Activated CD8-positive, alpha-beta memory T cell treated with anti-CD3 and anti-CD28 coated beads, Interleukin-2, amount 50 U/mL, for 4 hours (primary cell): ENCODE results near the gene PLXNA1.

ENCODE experiments used
- DNase-seq: peaks from one replicate; pipeline ENCODE4 v3.0.0-alpha.2; 2020

Gene PLXNA1

GRCh38 chr3:126968391-126969390 is 14.2 kb upstream of the PLXNA1 start:
- DNase-seq = no peak

DNA sequence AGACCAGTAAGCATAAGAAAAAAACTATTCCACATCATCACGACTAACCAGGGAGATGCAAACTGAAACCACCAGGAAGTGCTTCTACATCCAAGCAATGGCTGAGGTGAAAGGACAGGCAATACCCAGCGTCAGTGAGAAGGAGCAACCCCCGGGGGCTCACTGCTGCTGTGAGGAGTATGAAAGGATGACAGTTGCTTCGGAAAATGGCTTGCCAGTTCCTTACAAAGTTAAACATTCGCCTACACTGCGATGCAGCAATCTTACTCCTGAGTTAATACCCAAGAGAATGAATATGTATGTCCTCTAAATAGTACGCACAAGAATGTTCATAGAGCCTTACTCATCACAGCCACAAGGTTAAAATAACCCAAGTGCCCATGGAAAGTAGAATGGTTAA is 13.3 kb upstream of the PLXNA1 start:
- DNase-seq = no peak

DNA sequence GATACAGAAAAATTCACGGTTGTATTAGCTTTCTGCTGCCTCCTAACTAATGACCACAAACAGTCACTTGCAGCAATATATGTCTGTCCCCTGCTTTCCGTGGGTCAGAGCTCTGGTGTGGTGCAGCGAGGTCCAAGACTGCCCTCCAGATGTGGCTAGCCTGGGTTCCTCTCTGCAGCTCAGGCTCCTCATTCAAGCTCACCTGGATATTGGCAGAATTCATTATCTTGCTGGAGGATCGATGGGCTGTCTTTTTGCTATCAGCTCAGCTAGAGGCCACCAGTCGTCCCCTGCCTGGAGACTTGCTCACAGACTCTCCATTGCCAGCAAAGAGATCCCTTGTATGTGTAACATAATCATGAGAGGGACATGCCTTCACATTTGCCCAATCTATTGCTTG is 12.8 kb upstream of the PLXNA1 start:
- no peak for DNase-seq

GRCh38 chr3:126970921-126971320 is 12.0 kb upstream of the PLXNA1 start:
- DNase-seq = no peak

- DNase-seq = no peak
Measured at GRCh38 chr3:126971891-126972351, 11.0 kb upstream of the PLXNA1 start.

DNA sequence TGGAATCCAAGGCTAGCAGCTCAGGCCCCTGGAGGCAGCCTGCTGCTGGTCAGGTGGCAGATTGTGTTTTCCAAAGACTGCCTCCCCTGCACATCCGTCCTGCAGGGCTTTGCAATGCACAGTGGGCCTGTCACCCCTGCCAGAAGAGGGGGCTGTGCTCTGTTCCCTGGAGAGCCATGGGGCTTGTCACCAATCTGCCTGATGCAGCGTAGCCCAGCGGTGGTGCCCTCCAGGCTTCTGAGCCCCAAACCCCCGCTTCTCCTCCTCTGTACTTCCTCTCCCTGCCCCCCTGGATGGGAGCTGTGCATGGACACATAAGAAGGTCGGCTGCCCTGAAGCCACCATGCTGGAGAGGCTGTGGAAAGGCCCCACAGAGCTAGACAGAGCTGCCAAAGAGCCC is 10.0 kb upstream of the PLXNA1 start:
- DNase-seq = no peak

DNA sequence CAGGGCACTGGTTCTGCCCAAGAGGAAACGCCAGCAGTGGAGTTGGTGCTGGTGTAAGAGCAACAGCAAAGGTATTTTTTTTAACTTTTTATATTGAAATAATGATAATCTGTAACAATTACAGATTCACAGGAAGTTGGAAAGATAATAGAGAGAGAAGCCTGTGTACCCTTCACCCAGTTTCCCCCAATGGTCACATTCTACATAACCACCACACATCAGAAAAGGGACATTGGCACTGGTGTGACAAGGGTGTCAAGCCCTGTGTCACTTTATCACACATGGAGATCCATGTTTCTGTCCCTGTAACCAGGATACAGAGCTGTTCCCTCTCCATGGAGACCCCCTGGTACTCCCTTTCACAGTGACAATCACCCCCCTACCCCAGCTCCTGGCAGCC is 9.1 kb upstream of the PLXNA1 start:
- no peak for DNase-seq

- DNase-seq = no peak
Measured at GRCh38 chr3:126974756-126975155, 8.2 kb upstream of the PLXNA1 start.

- DNase-seq = no peak
Measured at GRCh38 chr3:126976906-126977305, 6.0 kb upstream of the PLXNA1 start.

GRCh38 chr3:126977821-126978220 is 5.1 kb upstream of the PLXNA1 start:
- no peak for DNase-seq

DNA sequence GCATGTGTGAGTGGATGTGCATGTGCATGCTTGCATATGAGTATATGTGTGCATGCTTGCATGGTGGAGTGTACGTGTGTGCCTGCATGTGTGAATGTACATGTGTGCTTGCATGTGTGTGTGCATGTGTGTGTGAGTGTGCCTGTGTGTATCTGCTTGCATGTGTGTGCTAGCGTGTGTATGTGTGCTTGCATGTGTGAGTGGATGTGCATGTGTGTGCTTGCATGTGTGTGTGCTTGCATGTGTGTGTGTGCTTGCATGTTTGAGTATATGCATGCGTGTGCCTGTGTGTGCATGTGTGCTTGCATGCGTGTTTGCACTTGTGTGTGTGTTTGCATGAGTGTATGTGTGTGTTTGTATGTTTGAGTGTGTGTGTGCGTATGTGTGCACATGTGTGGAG is 4.6 kb upstream of the PLXNA1 start:
- no peak for DNase-seq

DNA sequence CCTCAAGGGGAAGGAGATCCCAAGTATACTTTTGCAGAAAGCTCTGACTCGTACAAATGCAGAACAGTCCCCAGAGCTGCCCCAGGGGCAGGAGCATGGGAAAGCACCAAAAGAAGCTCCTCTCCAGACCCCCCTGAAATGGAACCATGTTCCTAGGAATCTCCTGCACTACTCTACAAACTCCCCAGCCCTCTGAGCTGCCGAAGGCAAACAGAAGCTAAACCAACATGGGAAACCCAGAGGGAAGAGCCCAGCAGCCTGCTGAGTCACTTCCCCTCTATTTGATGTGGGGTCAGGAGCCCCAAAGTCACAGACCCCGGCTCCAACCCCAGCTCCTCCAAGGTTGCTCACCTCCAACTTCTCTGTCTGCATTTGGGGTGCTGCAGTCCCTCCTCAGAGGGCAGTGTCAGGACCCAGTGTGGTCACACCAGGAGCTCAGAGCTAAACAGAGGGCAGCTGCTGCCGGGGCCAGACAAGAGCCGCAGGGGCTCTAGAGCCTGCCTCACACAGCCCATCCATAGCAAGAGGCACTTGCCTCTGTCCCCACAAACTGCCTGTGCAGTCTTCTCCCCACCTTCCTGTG is 3.8 kb upstream of the PLXNA1 start:
- no peak for DNase-seq

DNA sequence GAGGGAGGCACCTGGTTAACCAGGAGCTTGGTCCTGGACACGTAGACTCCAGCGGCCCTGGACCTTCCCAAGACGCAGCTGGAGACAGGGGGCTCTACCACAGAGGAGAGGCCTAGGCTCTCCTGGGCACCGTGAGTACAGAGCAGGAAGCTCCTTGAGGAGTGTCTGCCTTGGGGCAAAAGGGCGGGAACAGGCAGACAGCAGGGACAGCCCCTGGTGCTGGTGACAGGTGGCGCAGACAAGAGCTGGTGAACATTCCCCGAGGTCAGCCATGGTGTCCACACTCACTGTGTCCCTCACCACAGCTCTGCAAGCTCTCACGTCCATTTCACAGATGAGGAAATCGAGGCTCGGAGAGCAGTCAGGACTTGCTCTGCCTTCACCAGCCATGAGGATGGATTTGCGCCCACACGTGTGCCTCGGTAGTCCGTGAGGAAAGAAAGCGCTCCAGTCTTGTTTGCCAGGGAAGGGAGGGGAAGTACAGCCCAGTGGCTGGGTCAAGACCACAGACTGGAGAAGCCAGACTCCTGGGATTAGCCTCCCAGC is 2.6 kb upstream of the PLXNA1 start:
- DNase-seq = no peak

- DNase-seq = peak; percentile 71
Measured at GRCh38 chr3:126982126-126982470, 817 bp upstream of the PLXNA1 start.

DNA sequence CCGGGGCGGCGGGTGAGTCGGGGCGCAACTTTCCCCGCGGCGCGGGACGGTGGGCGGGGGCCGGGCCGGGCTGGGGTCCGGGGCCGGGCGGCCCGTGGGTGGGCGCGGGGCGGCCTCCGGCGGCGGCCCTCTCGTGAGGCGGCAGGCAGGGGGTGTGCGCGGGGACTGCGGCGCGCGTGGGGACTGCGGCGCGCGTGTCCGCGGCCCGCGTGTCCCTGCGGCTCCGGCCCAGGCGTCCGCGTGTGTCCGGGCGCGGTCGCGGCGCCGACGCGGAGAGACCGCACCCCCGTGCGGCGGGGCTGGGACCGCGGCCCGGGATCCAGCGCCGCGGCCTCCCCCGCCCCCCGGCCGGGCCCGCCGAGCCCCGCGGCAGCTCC is 349 bp downstream of the PLXNA1 start:
- DNase-seq = peak; percentile 30

- peak; percentile 45 for DNase-seq
Measured at GRCh38 chr3:126983653-126984390, 907 bp downstream of the PLXNA1 start.

GRCh38 chr3:126984391-126985131 is 1.6 kb downstream of the PLXNA1 start:
- DNase-seq = no peak

GRCh38 chr3:126985132-126985985 is 2.4 kb downstream of the PLXNA1 start:
- no peak for DNase-seq

GRCh38 chr3:126986001-126986400 is 3.1 kb downstream of the PLXNA1 start:
- DNase-seq = no peak

DNA sequence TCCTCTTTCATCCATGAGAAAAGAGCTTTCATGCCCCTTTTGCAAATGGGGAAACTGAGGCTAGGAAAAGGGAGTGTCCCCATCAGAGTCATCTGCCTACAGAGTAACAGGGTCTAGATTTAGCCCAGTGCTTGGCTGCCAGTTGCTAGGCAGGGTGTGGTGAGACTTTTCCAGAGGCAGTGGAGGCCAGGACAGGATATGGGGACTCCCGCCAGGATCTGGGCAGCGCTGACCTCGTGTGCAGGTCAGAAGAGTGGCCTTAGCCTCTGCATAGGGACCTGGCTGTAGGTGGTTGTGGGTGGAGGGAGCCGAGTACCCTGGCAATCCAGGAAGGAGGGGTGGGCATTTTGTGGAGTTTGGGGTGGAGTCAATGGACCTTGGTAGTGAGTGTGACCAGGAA is 4.2 kb downstream of the PLXNA1 start:
- DNase-seq = no peak

DNA sequence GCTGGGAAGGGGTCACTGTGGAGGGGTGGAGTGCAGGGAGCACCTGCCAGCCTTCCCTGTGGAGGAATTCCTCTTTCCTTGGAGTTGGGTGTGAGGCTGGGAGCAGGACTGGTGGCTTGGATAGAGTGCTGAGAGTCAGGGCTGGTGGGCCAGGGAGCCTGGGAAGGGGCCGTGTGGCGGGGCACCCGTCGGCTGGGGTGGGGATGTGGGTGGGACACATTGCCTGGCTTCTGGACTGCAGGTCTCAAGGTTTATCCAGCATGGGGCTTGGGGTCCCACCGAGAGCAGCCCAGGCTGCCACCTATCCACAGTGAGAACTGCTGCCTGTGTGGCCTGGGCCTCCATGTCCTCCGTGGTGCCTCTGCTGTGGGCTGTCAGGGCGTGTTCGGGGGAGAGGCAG is 4.7 kb downstream of the PLXNA1 start:
- no peak for DNase-seq
